NCI-H446 treated with DMSO at 0.1 percent for 48 hours (cell line): ENCODE results near the gene CCDC27.
"Not testable (repeated sequence)": the region's sequence is repeated elsewhere in the genome, so short reads cannot be mapped to it uniquely, and the experiment has no call there.

Source experiments
- DNase-seq: peaks from one replicate; lab custom pipeline; 2025; lab: John Stamatoyannopoulos, UW

The CCDC27 gene

GRCh38 chr1:3736708-3737107 is 15.5 kb upstream of the CCDC27 start:
- no peak for DNase-seq

GRCh38 chr1:3738943-3739342 is 13.3 kb upstream of the CCDC27 start:
- DNase-seq, result no peak

DNA sequence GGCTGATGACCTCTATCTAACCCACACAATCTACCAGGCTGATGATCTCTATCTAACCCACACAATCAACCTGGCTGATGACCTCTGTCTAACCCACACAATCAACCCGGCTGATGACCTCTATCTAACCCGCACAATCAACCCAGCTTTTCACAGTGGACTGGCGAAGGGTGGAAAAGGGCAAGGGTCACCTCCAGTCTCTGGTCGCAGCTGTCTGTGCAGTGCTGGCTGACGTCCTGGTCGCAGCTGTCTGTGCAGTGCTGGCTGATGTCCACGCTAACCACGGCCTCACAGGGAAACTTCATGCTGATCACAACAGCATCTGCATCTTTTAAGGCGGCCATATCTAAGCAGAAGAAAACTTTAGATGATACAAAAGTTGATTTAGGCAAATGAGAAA is 12.2 kb upstream of the CCDC27 start:
- DNase-seq, result no peak

DNA sequence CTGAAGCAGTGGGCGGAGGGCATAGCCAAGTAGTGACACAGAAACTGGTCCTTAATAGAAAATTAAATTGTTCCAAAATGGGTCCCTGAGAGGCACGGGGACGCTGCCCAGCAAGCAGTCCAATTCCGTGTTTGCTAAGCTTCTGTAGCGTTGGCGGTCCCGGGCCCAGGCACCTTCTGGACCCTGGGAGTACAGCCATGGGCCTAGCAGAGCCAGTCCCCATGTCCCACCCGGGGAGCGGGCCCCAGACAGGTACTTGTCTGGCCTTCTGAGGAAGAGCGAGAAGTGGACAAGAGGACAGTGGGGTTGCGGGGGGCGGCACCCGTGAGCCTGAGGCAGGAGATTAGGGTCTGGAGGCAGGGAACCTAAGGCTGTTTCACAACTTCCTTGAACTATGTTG is 11.5 kb upstream of the CCDC27 start:
- DNase-seq, result no peak

- no peak for DNase-seq
These were observed 10.4 kb upstream of the CCDC27 start for GRCh38 chr1:3741566-3742438.

DNA sequence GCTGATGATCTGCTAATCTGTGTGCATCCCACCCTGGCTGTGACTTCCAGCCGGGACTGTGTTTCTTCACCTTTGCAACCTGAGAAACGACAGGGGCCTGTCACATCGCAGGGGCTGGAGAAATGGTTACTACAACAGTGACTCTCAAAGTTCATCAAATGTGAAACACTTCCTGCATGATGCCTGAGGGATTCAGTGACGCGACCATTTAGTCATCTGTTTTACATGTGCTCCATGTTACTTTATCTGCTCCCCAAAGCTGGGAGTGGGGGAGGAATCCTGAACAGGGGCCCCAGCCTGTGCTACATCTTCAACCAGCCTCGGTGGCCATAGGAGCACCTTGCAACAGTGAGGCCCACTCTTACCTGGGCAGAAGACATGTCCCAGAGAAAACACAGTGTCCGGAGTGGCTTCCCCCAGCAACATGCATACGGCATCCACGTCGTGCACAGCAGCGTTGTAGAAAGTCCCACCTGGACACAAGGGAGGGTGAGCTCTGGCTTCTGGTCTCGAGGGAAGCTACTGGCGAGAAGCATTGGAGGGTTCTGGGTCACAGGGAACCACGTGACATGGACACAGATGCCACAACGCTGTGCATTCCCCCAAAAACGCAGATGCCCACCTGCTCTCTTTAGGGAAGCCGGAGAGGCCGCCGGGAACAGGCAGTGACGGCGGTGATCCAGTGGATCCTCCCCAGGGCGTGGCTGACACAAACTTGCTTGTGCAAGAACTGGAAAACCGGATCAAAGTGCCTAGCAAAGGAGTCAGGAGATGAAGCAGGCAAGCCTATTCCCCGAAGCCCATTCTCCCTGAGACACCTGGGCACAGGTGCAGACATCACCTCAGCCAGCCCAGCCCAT is 9.6 kb upstream of the CCDC27 start:
- DNase-seq, result no peak

GRCh38 chr1:3743421-3743820 is 8.8 kb upstream of the CCDC27 start:
- DNase-seq, result no peak

DNA sequence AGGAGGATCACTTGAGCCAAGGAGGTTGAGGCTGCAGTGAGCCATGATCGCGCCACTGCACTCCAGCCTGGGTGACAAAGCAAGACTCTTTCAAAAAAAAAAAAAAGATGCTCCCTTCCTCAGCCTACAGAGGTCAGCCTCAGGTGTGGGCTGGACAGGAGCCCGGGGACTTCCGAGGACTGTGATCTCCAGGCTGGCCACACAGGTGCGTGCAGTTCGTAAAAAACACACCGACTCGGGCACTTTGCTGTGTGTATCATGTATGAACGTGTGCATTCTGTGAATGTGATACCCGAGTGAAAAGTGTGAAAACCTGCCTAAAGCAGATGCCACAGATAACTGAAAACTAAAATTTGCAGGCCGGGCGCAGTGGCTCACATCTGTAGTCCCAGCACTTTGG is 8.4 kb upstream of the CCDC27 start:
- DNase-seq, result no peak

DNA sequence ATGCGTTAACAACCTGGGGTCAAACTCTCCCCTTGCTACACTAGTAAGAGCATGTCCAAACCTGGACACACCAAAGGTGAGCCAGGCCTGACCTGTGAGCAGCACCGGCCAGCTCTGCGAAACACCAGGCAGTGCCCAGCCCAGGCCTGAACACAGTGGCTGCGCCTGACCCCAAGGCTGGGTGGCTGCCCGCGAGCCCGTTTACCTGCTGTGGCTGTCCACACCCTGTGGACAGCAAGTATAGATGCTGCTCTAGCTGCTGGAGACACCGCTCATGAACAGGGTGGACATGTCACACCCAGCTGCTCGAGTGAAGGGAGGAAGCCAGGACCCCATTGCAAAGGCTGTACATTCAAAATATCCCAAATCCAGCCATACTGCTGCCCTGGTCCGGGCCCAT is 7.6 kb upstream of the CCDC27 start:
- no peak for DNase-seq

DNA sequence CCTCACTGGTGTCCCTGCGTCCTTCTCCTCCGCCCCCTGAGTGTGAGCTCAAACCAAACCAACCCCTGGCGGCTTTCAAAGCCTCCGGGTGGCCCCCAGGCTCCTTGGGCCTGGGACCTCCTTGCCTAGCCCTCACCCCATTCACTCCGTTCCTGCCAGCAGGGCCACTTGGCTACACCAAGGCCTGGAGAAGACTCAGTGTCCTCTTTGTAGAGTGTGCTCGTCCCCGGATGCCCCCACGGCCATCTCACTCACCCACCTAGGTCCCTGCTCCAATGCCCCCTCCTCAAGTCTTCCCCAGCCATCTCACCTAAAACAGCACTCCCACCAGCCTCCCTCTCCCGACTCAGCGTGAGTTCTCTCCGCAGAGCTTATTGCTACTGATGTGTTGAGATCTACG is 7.2 kb upstream of the CCDC27 start:
- no peak for DNase-seq

- DNase-seq, result no peak
These were observed 6.5 kb upstream of the CCDC27 start for GRCh38 chr1:3745590-3746381.

DNA sequence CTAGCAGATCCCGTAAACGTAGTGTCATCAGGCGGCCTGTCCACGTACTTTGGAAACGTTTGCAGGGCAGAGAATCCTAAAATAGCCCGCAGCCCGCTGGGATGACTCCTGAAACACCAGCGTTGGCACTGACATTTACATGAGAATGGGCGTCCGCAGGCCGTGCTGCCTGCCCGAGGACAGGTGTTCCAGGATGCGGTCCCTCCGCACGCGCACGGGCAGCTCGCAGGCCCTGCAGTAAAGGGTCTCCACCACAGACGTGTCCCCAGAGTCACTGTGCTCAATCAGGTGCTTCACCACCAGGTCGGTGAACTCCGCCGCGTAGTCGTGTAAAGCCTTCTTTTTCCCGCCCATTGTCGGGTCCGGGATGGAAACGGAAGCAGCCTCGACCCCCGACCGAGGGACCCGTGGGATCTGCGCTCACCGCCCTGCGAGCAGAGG is 5.8 kb upstream of the CCDC27 start:
- no peak for DNase-seq

DNA sequence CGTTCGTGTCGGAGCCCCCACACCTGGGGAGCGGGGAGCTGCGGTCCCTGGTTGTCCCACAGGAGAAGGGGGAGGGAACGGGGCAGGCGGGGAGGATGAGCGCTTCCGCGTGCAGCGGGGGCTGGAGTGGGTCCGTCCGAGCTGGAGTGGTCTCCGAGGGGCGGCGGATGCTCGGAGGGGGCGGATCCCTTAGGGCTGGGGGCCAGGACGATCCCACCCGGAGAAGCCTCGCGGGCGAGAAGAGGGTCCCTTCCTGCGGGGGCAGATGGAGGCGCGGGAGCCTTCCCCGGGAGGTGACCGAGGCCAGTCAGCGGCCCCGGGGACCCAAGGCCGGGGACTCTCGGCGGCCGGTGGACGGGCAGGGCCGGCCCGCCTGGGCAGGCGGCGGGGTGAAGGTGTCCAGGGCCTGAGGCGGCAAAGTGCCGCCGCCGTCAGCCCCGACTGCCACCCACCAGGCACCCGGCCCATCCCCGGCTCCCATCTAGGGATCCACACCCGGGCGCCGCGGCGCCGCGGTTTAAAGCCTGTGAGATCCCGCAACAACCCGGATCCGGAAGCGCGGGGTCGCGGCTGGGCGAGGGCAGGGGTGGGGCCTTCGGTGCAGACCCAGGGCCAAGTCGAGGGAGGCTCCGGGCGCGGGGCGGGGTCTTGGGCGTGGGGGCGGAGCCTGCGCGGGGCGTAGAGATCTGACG is 5.3 kb upstream of the CCDC27 start:
- peak; percentile 53 for DNase-seq

GRCh38 chr1:3747522-3747848 is 4.8 kb upstream of the CCDC27 start:
- no peak for DNase-seq

DNA sequence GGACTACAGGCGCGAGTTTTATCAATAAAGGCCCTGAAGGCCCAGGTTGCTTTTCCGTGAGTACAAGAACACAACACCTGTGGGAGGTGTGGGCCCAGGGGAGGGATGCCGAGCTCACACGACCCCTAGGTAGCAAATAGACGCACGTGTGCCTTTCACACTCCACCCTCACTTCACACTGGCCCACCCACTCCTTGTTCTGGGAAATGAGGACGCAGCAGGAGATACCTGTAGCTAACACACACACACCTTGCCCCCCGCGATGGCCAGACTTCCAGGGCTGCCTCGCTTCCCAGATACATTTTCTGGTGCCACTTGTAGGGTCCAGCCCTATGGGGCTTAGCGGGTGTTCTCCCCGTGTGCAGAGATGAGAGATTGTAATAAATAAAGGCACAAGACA is 4.3 kb upstream of the CCDC27 start:
- DNase-seq, result no peak

GRCh38 chr1:3748316-3748900 is 3.8 kb upstream of the CCDC27 start:
- DNase-seq, result not testable (repeated sequence)

DNA sequence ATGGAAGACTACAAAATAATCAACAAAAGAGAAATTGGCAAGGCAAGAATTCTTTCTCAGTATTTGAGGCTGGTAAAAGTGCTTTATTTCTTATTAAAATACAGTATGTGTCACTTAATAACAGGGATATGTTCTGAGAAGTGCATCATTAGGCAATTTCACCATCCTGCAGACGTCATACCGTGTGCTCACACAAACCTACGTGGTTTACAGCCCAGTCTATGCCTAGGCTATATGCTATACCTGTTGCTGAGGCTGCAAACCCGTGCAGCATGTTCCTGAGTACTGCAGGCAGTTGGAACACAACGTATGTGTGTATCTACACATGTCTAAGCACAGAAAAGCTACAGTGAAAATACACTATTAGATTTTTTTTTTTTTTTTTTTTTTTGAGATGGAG is 2.7 kb upstream of the CCDC27 start:
- no peak for DNase-seq

DNA sequence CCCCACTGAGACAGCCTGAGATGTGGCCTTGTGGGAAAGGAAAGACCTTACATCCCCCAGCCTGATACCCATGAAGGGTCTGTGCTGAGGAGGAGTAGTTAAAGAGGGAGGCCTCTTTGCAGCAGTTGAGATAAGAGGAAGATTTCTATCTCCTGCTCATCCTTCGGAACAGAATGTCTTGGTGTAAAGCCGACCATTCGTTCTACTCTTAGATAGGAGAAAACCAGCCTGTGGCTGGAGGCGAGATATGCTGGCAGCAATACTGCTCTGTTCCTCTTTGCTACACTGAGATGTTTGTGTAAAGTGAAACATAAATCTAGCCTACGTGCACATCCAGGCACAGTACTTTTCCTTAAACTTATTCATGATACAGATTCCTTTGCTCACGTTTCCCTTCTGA is 1.5 kb upstream of the CCDC27 start:
- DNase-seq, result no peak

DNA sequence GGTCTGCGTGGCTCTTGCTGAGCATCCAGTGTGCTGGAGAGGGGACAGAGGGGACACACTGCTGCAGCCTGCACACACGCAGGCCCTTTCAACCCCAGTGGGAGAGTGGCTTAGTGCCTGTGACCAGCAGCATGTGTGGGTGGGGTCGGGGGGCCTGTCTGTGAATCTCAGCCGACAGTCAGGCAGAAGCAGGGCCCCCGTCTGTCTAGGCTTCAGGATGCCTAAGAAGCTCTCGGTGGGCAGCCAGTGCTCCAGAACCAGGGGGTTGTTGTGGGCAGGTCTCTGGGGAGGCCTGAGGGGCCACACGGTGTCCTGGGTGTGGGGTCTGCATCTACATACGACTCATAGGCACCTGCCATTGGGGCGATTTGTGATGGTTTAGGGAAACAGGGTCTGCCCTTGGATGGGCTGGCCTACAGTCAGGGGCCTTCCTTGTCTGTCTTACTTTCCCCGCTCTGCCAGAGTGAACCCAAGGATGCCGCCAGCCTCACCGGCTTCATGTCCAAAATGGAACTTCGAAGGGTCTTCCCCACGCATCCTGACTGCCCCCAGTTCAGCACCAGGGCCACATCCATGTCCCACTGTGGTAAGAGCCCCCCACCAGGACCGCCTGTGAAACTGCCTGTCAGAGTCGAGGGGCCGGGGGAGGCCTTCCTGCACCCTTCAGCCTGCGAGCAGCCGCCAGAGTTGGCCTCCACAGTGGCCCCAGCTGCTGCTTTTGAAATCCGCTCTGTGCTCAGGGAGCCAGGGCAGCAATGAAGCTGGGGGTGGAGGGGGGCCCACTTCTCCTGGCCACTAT is 1.6 kb downstream of the CCDC27 start:
- DNase-seq, result no peak

GRCh38 chr1:3756394-3756793 is 4.1 kb downstream of the CCDC27 start:
- no peak for DNase-seq

GRCh38 chr1:3759164-3759563 is 6.9 kb downstream of the CCDC27 start:
- DNase-seq, result no peak
